DND-41 (cell line): ENCODE measurements around the gene FBXW8.

Experiments used
- ATAC-seq: fragments of 200-7000 bp; cut with Tn5 transposase; 3 replicates; pipeline ENCODE4 v1.9.1; 2021; ENCODE audit warnings: low read depth; ENCODE audit not compliant: insufficient read depth
- DNase-seq: peaks from one replicate; pipeline ENCODE4 v3.0.0-alpha.2; 2020
- H2AFZ ChIP-seq: 2 replicates; pipeline ENCODE4 v1.6.0; 2012; ENCODE audit warnings: low read depth, low read length
- H3K27ac ChIP-seq: 2 replicates; pipeline ENCODE4 v1.5.1; 2012; ENCODE audit warnings: low read length, inconsistent platforms
- H3K27me3 ChIP-seq: fragments of 200-600 bp; sonication (generic); 2 replicates; pipeline ENCODE4 v1.6.0; 2012; ENCODE audit warnings: low read length, mild to moderate bottlenecking, inconsistent platforms; ENCODE audit not compliant: insufficient read depth, poor library complexity
- H3K36me3 ChIP-seq: 2 replicates; pipeline ENCODE4 v1.5.1; 2012; ENCODE audit warnings: low read length, inconsistent platforms; ENCODE audit not compliant: insufficient read depth
- H3K4me1 ChIP-seq: 2 replicates; pipeline ENCODE4 v1.5.1; 2012; ENCODE audit warnings: mild to moderate bottlenecking, low read length; ENCODE audit not compliant: insufficient read depth
- H3K4me2 ChIP-seq: 2 replicates; pipeline ENCODE4 v1.6.0; 2012; ENCODE audit warnings: mild to moderate bottlenecking, moderate library complexity, low read length, inconsistent platforms; ENCODE audit not compliant: insufficient read depth
- H3K4me3 ChIP-seq, 2 experiments: fragments of 200-600 bp in 1 of 2; shearing (Covaris generic) in 1 of 2; 2 replicates each; pipeline ENCODE4 v1.5.1; 2012 to 2016; ENCODE audit warnings: inconsistent platforms in 2 of 2, low read length in 2 of 2, mild to moderate bottlenecking in 2 of 2, low read depth in 1 of 2, moderate library complexity in 1 of 2
- H3K79me2 ChIP-seq: 2 replicates; pipeline ENCODE4 v1.6.0; 2012; ENCODE audit warnings: low read length, inconsistent platforms; ENCODE audit not compliant: insufficient read depth
- H3K9ac ChIP-seq: 2 replicates; pipeline ENCODE4 v1.6.0; 2012; ENCODE audit warnings: low read depth, mild to moderate bottlenecking, inconsistent platforms, low read length, moderate library complexity
- H3K9me3 ChIP-seq: 2 replicates; pipeline ENCODE4 v1.5.1; 2012; ENCODE audit warnings: low read length, moderate library complexity, mild to moderate bottlenecking, inconsistent platforms; ENCODE audit not compliant: insufficient read depth, severe bottlenecking
- H4K20me1 ChIP-seq: 2 replicates; pipeline ENCODE4 v1.6.0; 2012; ENCODE audit warnings: low read length; ENCODE audit not compliant: insufficient read depth
- EZH2 ChIP-seq: IDR thresholded peaks from 3 replicates; pipeline ENCODE4 v1.6.1; 2012; ENCODE audit warnings: borderline replicate concordance, low read depth, mild to moderate bottlenecking, moderate library complexity, low read length, inconsistent platforms; ENCODE audit not compliant: severe bottlenecking
- TF ChIP-seq, protein P1 (sequence below): IDR thresholded peaks from 2 replicates; pipeline ENCODE4 v1.5.1; 2012; ENCODE audit warnings: borderline replicate concordance, low read length, moderate library complexity, mild to moderate bottlenecking; ENCODE audit not compliant: poor library complexity, severe bottlenecking; ENCODE audit errors: extremely low read depth

The FBXW8 gene

GRCh38 chr12:117067638-117068037 lies 156.9 kb downstream of the FBXW8 start:
- Histone ChIP-seq H3K79me2 (peaks cover 6% of the 10 kb centered on the region; the same call in 1 of the 2 replicates), H2AFZ (no peak overlapping the region), H3K4me1 (peaks cover 55% of the 10 kb centered on the region), H3K9me3 (no peaks in the 10 kb centered on the region), H3K4me2 (no peak overlapping the region), H4K20me1 (no peaks in the 10 kb centered on the region), H3K9ac (no peak overlapping the region), H3K36me3 (peaks cover 36% of the 10 kb centered on the region), H3K27ac (peak overlapping the region; percentile 2), H3K4me3 (no peak overlapping the region), H3K27me3 (no peaks in the 10 kb centered on the region)
- TF ChIP-seq, protein P1, sequence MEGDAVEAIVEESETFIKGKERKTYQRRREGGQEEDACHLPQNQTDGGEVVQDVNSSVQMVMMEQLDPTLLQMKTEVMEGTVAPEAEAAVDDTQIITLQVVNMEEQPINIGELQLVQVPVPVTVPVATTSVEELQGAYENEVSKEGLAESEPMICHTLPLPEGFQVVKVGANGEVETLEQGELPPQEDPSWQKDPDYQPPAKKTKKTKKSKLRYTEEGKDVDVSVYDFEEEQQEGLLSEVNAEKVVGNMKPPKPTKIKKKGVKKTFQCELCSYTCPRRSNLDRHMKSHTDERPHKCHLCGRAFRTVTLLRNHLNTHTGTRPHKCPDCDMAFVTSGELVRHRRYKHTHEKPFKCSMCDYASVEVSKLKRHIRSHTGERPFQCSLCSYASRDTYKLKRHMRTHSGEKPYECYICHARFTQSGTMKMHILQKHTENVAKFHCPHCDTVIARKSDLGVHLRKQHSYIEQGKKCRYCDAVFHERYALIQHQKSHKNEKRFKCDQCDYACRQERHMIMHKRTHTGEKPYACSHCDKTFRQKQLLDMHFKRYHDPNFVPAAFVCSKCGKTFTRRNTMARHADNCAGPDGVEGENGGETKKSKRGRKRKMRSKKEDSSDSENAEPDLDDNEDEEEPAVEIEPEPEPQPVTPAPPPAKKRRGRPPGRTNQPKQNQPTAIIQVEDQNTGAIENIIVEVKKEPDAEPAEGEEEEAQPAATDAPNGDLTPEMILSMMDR, result no peak
- TF ChIP-seq EZH2, result no peak
- DNase-seq, result no peak
- ATAC-seq, result no peak

GRCh38 chr12:117068492-117068891 lies 157.7 kb downstream of the FBXW8 start:
- DNase-seq, result no peak

DNA sequence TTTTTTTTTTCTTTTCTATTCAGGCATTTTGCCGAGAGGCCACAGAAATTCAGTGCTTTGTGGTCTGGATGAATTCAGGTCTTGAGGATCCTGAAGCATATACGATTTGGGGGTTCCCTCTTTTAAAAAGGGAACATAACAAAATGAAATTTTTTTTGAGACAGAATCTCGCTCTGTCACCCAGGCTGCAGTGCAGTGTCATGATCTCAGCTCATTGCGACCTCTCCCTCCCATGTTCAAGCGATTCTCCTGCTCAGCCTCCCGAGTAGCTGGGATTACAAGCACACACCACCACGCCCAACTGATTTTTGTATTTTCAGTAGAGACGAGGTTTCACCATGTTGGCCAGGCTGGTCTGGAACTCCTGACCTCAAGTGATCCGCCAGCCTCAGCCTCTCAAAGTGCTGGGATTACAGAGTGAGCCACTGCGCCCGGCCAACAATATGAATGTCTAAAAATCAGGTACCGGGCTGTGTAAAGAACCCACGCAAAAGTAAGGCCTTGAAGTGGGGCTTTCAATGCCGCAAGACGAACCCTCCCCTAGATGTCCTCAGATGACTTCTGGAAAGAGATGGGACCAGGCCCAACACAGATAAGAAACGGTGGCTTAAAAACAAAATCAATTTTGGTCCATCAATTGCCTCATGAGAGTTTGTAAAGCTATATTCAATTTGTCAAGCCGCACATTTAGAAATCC lies 158.5 kb downstream of the FBXW8 start:
- Histone ChIP-seq H3K4me1 (peaks cover 39% of the 10 kb centered on the region), H2AFZ (no peak overlapping the region), H3K4me2 (no peak overlapping the region), H3K79me2 (peaks cover 10% of the 10 kb centered on the region; the same call in 1 of the 2 replicates), H3K9ac (no peak overlapping the region), H3K36me3 (peaks cover 41% of the 10 kb centered on the region), H3K9me3 (no peaks in the 10 kb centered on the region), H3K4me3 (no peak overlapping the region), H3K27me3 (no peaks in the 10 kb centered on the region), H4K20me1 (no peaks in the 10 kb centered on the region), H3K27ac (peak overlapping the region; percentile 65; the same call in 1 of the 2 replicates)
- ATAC-seq, result no peak
- TF ChIP-seq, protein P1, result no peak
- no peak for TF ChIP-seq EZH2
- no peak for DNase-seq

More at GRCh38 chr12:117068492-117068891, 157.7 kb downstream of the FBXW8 start:
- H3K4me1 ChIP-seq, result peaks cover 47% of the 10 kb centered on the region
- H3K9me3 ChIP-seq, result no peaks in the 10 kb centered on the region
- H4K20me1 ChIP-seq, result no peaks in the 10 kb centered on the region
- ATAC-seq, result no peak
- no peak overlapping the region; the same call in 1 of the 2 replicates for H3K27ac ChIP-seq
- no peak overlapping the region for H3K4me2 ChIP-seq
- H2AFZ ChIP-seq, result no peak overlapping the region
- peaks cover 41% of the 10 kb centered on the region for H3K36me3 ChIP-seq
- H3K4me3 ChIP-seq, result no peak overlapping the region
- H3K9ac ChIP-seq, result no peak overlapping the region; the same call in 1 of the 2 replicates
- TF ChIP-seq, protein P1, result no peak
- TF ChIP-seq EZH2, result no peak
- no peaks in the 10 kb centered on the region for H3K27me3 ChIP-seq
- H3K79me2 ChIP-seq, result peaks cover 6% of the 10 kb centered on the region; the same call in 1 of the 2 replicates
